ENCODE measurements around the gene ZNF277.

ZNF277 gene

GRCh38 chr7:112185005-112185834, 21.3 kb upstream of the ZNF277 start:
- no peaks in the 10 kb centered on the region for H3K4me1 ChIP-seq (ENCODE audit: insufficient read depth, low read length)
- H3K27me3 ChIP-seq (ENCODE audit: insufficient read depth, low read length): no peaks in the 10 kb centered on the region
- WGBS: 89% methylated on average over 4 of the region's 4 CpGs
- H3K27ac ChIP-seq (ENCODE audit: low read depth, low read length): no peak overlapping the region
- no peak overlapping the region for H3K9ac ChIP-seq (ENCODE audit: low read depth, low read length)
- H3K36me3 ChIP-seq (ENCODE audit: insufficient read depth, low read length): no peaks in the 10 kb centered on the region
- no peak overlapping the region for H3K4me3 ChIP-seq (ENCODE audit: low read length)
- no peaks in the 10 kb centered on the region for H3K9me3 ChIP-seq (ENCODE audit: insufficient read depth, low read depth, low read length)

- Histone ChIP-seq H3K27ac (ENCODE audit: low read depth, low read length) (no peak overlapping the region), H3K4me1 (ENCODE audit: insufficient read depth, low read length) (no peaks in the 10 kb centered on the region)
- 100% methylated on average over 1 of the region's 1 CpG for WGBS
These were observed 20.2 kb upstream of the ZNF277 start for GRCh38 chr7:112186300-112186699.

GRCh38 chr7:112188257-112188656, 18.2 kb upstream of the ZNF277 start:
- no peak overlapping the region for H3K27ac ChIP-seq (ENCODE audit: low read depth, low read length)
- whole genome bisulfite sequencing: 94% methylated on average over 3 of the region's 3 CpGs
- H3K9me3 ChIP-seq (ENCODE audit: insufficient read depth, low read depth, low read length): no peaks in the 10 kb centered on the region
- no peaks in the 10 kb centered on the region for H3K27me3 ChIP-seq (ENCODE audit: insufficient read depth, low read length)
- no peak overlapping the region for H3K4me3 ChIP-seq (ENCODE audit: low read length)
- H3K36me3 ChIP-seq (ENCODE audit: insufficient read depth, low read length): no peaks in the 10 kb centered on the region
- H3K9ac ChIP-seq (ENCODE audit: low read depth, low read length): no peak overlapping the region
- no peaks in the 10 kb centered on the region for H3K4me1 ChIP-seq (ENCODE audit: insufficient read depth, low read length)

More at GRCh38 chr7:112186300-112186699, 20.2 kb upstream of the ZNF277 start:
- Histone ChIP-seq H3K27me3 (ENCODE audit: insufficient read depth, low read length) (no peaks in the 10 kb centered on the region), H3K9ac (ENCODE audit: low read depth, low read length) (no peak overlapping the region), H3K4me3 (ENCODE audit: low read length) (no peak overlapping the region), H3K9me3 (ENCODE audit: insufficient read depth, low read depth, low read length) (no peaks in the 10 kb centered on the region), H3K36me3 (ENCODE audit: insufficient read depth, low read length) (no peaks in the 10 kb centered on the region)

- Histone ChIP-seq H3K4me1 (ENCODE audit: insufficient read depth, low read length) (no peaks in the 10 kb centered on the region), H3K36me3 (ENCODE audit: insufficient read depth, low read length) (no peaks in the 10 kb centered on the region), H3K27me3 (ENCODE audit: insufficient read depth, low read length) (no peaks in the 10 kb centered on the region), H3K27ac (ENCODE audit: low read depth, low read length) (no peak overlapping the region), H3K4me3 (ENCODE audit: low read length) (no peak overlapping the region), H3K9ac (ENCODE audit: low read depth, low read length) (no peak overlapping the region), H3K9me3 (ENCODE audit: insufficient read depth, low read depth, low read length) (no peaks in the 10 kb centered on the region)
- WGBS: 95% methylated on average over 5 of the region's 5 CpGs
These were observed 16.8 kb upstream of the ZNF277 start for GRCh38 chr7:112189691-112190090.

- Histone ChIP-seq H3K4me1 (ENCODE audit: insufficient read depth, low read length) (no peaks in the 10 kb centered on the region), H3K27ac (ENCODE audit: low read depth, low read length) (no peak overlapping the region), H3K4me3 (ENCODE audit: low read length) (no peak overlapping the region), H3K9me3 (ENCODE audit: insufficient read depth, low read depth, low read length) (no peaks in the 10 kb centered on the region), H3K36me3 (ENCODE audit: insufficient read depth, low read length) (no peaks in the 10 kb centered on the region), H3K27me3 (ENCODE audit: insufficient read depth, low read length) (no peaks in the 10 kb centered on the region), H3K9ac (ENCODE audit: low read depth, low read length) (no peak overlapping the region)
- WGBS: 92% methylated on average over 2 of the region's 2 CpGs
These were observed 16.4 kb upstream of the ZNF277 start for GRCh38 chr7:112190120-112190519.

GRCh38 chr7:112192236-112193154, 14.0 kb upstream of the ZNF277 start:
- H3K27me3 ChIP-seq (ENCODE audit: insufficient read depth, low read length): no peaks in the 10 kb centered on the region
- peaks cover 8% of the 10 kb centered on the region; the same call in 1 of the 2 replicates for H3K4me1 ChIP-seq (ENCODE audit: insufficient read depth, low read length)
- H3K27ac ChIP-seq (ENCODE audit: low read depth, low read length): no peak overlapping the region

GRCh38 chr7:112193915-112194502, 12.5 kb upstream of the ZNF277 start:
- Histone ChIP-seq H3K4me3 (ENCODE audit: low read length) (no peak overlapping the region), H3K36me3 (ENCODE audit: insufficient read depth, low read length) (no peaks in the 10 kb centered on the region), H3K9ac (ENCODE audit: low read depth, low read length) (no peak overlapping the region), H3K4me1 (ENCODE audit: insufficient read depth, low read length) (peaks cover 8% of the 10 kb centered on the region), H3K27me3 (ENCODE audit: insufficient read depth, low read length) (no peaks in the 10 kb centered on the region), H3K9me3 (ENCODE audit: insufficient read depth, low read depth, low read length) (no peaks in the 10 kb centered on the region), H3K27ac (ENCODE audit: low read depth, low read length) (no peak overlapping the region)

More at GRCh38 chr7:112192236-112193154, 14.0 kb upstream of the ZNF277 start:
- Histone ChIP-seq H3K4me3 (ENCODE audit: low read length) (no peak overlapping the region), H3K9me3 (ENCODE audit: insufficient read depth, low read depth, low read length) (no peaks in the 10 kb centered on the region), H3K36me3 (ENCODE audit: insufficient read depth, low read length) (no peaks in the 10 kb centered on the region), H3K9ac (ENCODE audit: low read depth, low read length) (no peak overlapping the region)
- WGBS: 88% methylated on average over 4 of the region's 4 CpGs

GRCh38 chr7:112195717-112196116, 10.8 kb upstream of the ZNF277 start:
- H3K9me3 ChIP-seq (ENCODE audit: insufficient read depth, low read depth, low read length): no peaks in the 10 kb centered on the region
- H3K4me1 ChIP-seq (ENCODE audit: insufficient read depth, low read length): peaks cover 8% of the 10 kb centered on the region
- no peak overlapping the region for H3K9ac ChIP-seq (ENCODE audit: low read depth, low read length)
- no peaks in the 10 kb centered on the region for H3K36me3 ChIP-seq (ENCODE audit: insufficient read depth, low read length)
- no peaks in the 10 kb centered on the region for H3K27me3 ChIP-seq (ENCODE audit: insufficient read depth, low read length)
- H3K27ac ChIP-seq (ENCODE audit: low read depth, low read length): no peak overlapping the region
- WGBS: 88% methylated on average over 5 of the region's 5 CpGs
- H3K4me3 ChIP-seq (ENCODE audit: low read length): no peak overlapping the region

GRCh38 chr7:112197322-112197721, 9.2 kb upstream of the ZNF277 start:
- whole genome bisulfite sequencing: 97% methylated on average over 6 of the region's 6 CpGs
- no peak overlapping the region for H3K4me3 ChIP-seq (ENCODE audit: low read length)
- no peak overlapping the region for H3K9ac ChIP-seq (ENCODE audit: low read depth, low read length)
- H3K9me3 ChIP-seq (ENCODE audit: insufficient read depth, low read depth, low read length): no peaks in the 10 kb centered on the region
- no peaks in the 10 kb centered on the region for H3K36me3 ChIP-seq (ENCODE audit: insufficient read depth, low read length)
- no peaks in the 10 kb centered on the region for H3K27me3 ChIP-seq (ENCODE audit: insufficient read depth, low read length)
- H3K27ac ChIP-seq (ENCODE audit: low read depth, low read length): no peak overlapping the region
- peaks cover 8% of the 10 kb centered on the region for H3K4me1 ChIP-seq (ENCODE audit: insufficient read depth, low read length)

GRCh38 chr7:112199035-112199655, 7.3 kb upstream of the ZNF277 start:
- Histone ChIP-seq H3K36me3 (ENCODE audit: insufficient read depth, low read length) (no peaks in the 10 kb centered on the region), H3K27ac (ENCODE audit: low read depth, low read length) (no peak overlapping the region), H3K4me1 (ENCODE audit: insufficient read depth, low read length) (peaks cover 23% of the 10 kb centered on the region), H3K4me3 (ENCODE audit: low read length) (no peak overlapping the region), H3K9me3 (ENCODE audit: insufficient read depth, low read depth, low read length) (no peaks in the 10 kb centered on the region), H3K9ac (ENCODE audit: low read depth, low read length) (no peak overlapping the region), H3K27me3 (ENCODE audit: insufficient read depth, low read length) (no peaks in the 10 kb centered on the region)
- WGBS: 92% methylated on average over 2 of the region's 2 CpGs
